Right lobe of liver (tissue), 6 donors: ENCODE measurements around the gene IRF5. TPM values are rescaled to one million over a fixed set of nuclear protein-coding genes. Genes with fewer than 3 reads are reported as not detected.
"Not testable (repeated sequence)": the region's sequence is repeated elsewhere in the genome, so short reads cannot be mapped to it uniquely, and the experiment has no call there.

Experiments used
- ATAC-seq, 4 donors: fragments of 200-7000 bp; cut with Tn5 transposase; one replicate each; pipeline ENCODE4 v1.9.1; 2020; ENCODE audit warnings: mild to moderate bottlenecking in 4 of 4, moderate library complexity in 4 of 4
- DNase-seq, 3 donors: peaks; one replicate each; pipeline ENCODE4 v3.0.0-alpha.2; 2020
- H3K27ac ChIP-seq, 3 donors: fragments of 200-600 bp; one replicate each; pipeline ENCODE4 v1.8.0; 2022
- H3K27me3 ChIP-seq, 2 donors: fragments of 200-600 bp; one replicate each; pipeline ENCODE4 v1.8.0; 2022
- H3K36me3 ChIP-seq, 4 donors: fragments of 200-600 bp; sonication (generic) in 1 of 4; one replicate each; pipeline versions ENCODE4 v1.5.1 to v1.8.0; 2017 to 2022; ENCODE audit warnings: control low read depth in 1 of 4
- H3K4me1 ChIP-seq, 4 donors: fragments of 200-600 bp; sonication (generic) in 1 of 4; one replicate each; pipeline versions ENCODE4 v1.5.1 to v1.8.0; 2017 to 2022; ENCODE audit warnings: control low read depth in 1 of 4
- H3K4me3 ChIP-seq, 3 donors: fragments of 200-600 bp; one replicate each; pipeline ENCODE4 v1.8.0; 2022
- H3K9me3 ChIP-seq, 4 donors: fragments of 200-600 bp; sonication (generic) in 1 of 4; one replicate each; pipeline versions ENCODE4 v1.5.1 to v1.8.0; 2017 to 2022; ENCODE audit warnings: control low read depth in 1 of 4
- CTCF ChIP-seq, 4 donors: fragments of 200-600 bp in 3 of 4; fragments of 450-650 bp in 1 of 4; IDR thresholded peaks; one replicate each; pipeline versions ENCODE4 v1.5.1 to v1.8.0; 2016 to 2022; ENCODE audit warnings: antibody characterized with exemption in 4 of 4, mild to moderate bottlenecking in 2 of 4
- POLR2A ChIP-seq: fragments of 450-650 bp; IDR thresholded peaks from one replicate; pipeline ENCODE4 v1.6.1; 2017; ENCODE audit warnings: antibody characterized with exemption, mild to moderate bottlenecking
- WGBS: methylation state at CpG from one replicate; pipeline ENCODE4 v1.1.6; 2018; ENCODE audit warnings: low coverage, low lambda C conversion rate; ENCODE audit not compliant: insufficient coverage; ENCODE audit errors: missing lambda C conversion rate; 5-methylcytosine and 5-hydroxymethylcytosine counted together
- intact Hi-C, 2 donors: fragments of 100-400 bp; cut with DNase I; formaldehyde crosslinking; loops; one replicate each; pipeline versions ENCODE4 v1.11.2 to v1.14.1; 2022
- total RNA-seq, 6 experiments: library from RNA; depleted of rRNA in 2 of 6; stranded (reverse); fragments of >200 nt in 2 of 6; fragmentation: NEBNext Ultra II Directional in 3 of 6; extraction: Animal tissue kit (Norgen Biotek cat#: 25700) in 3 of 6; gene quantifications; one replicate each; pipeline versions ENCODE4 v1.1.0 to v1.2.4, GENCODE V29; 2016 to 2023
- donor health status: DM: no; HTN: yes; CAD: no.
- donor health status: DM: no; HTN: no; CAD: no.
- donor health status: DM: no; HTN: no; CAD: no.
- donor health status: DM: no; HTN: yes; CAD: no.
- donor health status: DM: no; HTN: yes; CAD: no.

Gene IRF5
- total RNA-seq, 6 experiments from 2014 or later: 4.6 to 8.9 (median 6.4) TPM

GRCh38 chr7:128941323-128941890 lies 3.7 kb downstream of the IRF5 start:
- WGBS: no CpG with 5 or more reads among the region's 15 CpGs
- no peaks in the 10 kb centered on the region for H3K27me3 ChIP-seq
- no peaks in the 10 kb centered on the region for H3K36me3 ChIP-seq
- no peak overlapping the region for H3K27ac ChIP-seq
- TF ChIP-seq CTCF (IDR thresholded peaks at IDR 0.05) (no peak), POLR2A (no peak)
- DNase-seq (no peak), ATAC-seq (no peak)
- H3K4me1 ChIP-seq: peaks cover 0 to 16% (median 0%) of the 10 kb centered on the region in 4 donors
- H3K4me3 ChIP-seq: no peak overlapping the region
- no peaks in the 10 kb centered on the region for H3K9me3 ChIP-seq
- intact Hi-C loops: no loop called here

GRCh38 chr7:128941946-128942526 lies 4.3 kb downstream of the IRF5 start:
- no peak for ATAC-seq
- Histone ChIP-seq H3K9me3 (no peaks in the 10 kb centered on the region), H3K36me3 (no peaks in the 10 kb centered on the region), H3K4me3 (no peak overlapping the region), H3K4me1 (peaks cover 0 to 14% (median 0%) of the 10 kb centered on the region in 4 donors), H3K27me3 (no peaks in the 10 kb centered on the region), H3K27ac (no peak overlapping the region)
- intact Hi-C loops: no loop called here
- 83% methylated on average over 9 of the region's 16 CpGs for WGBS
- no peak for TF ChIP-seq POLR2A
- no peak for TF ChIP-seq CTCF (IDR thresholded peaks at IDR 0.05)
- DNase-seq: no peak

DNA sequence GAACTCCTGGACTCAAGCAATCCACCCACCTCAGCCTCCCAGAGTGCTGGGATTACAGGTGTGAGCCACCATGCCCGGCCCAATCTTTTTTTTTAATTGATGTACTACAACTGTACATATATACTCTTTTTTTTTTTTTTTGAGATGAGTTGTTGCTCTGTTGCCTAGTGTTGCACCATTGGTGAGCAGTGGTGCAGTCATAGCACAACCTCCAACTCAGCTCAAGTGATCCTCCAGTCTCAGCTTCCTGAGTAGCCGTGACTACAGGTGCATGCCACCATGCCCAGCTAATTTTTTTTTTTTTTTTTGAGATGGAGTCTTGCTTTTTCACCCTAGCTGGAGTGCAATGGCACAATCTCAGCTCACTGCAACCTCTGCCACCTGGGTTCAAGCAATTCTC lies 5.5 kb downstream of the IRF5 start:
- H3K4me1 ChIP-seq, H3K27ac ChIP-seq, H3K9me3 ChIP-seq, H3K27me3 ChIP-seq, H3K4me3 ChIP-seq, intact Hi-C loops, ATAC-seq, H3K36me3 ChIP-seq, DNase-seq: not testable (repeated sequence)
- 93% methylated on average over 2 of the region's 2 CpGs for WGBS

- no peaks in the 10 kb centered on the region for H3K36me3 ChIP-seq
- DNase-seq: no peak
- intact Hi-C loops: no loop called here
- H3K27ac ChIP-seq: no peak overlapping the region
- no peaks in the 10 kb centered on the region for H3K9me3 ChIP-seq
- no peaks in the 10 kb centered on the region for H3K27me3 ChIP-seq
- TF ChIP-seq POLR2A: no peak
- H3K4me3 ChIP-seq: no peak overlapping the region
- WGBS: 76% methylated on average over 5 of the region's 7 CpGs
- no peaks in the 10 kb centered on the region for H3K4me1 ChIP-seq
- ATAC-seq: no peak
These were observed 6.9 kb downstream of the IRF5 start for GRCh38 chr7:128944487-128945236.

DNA sequence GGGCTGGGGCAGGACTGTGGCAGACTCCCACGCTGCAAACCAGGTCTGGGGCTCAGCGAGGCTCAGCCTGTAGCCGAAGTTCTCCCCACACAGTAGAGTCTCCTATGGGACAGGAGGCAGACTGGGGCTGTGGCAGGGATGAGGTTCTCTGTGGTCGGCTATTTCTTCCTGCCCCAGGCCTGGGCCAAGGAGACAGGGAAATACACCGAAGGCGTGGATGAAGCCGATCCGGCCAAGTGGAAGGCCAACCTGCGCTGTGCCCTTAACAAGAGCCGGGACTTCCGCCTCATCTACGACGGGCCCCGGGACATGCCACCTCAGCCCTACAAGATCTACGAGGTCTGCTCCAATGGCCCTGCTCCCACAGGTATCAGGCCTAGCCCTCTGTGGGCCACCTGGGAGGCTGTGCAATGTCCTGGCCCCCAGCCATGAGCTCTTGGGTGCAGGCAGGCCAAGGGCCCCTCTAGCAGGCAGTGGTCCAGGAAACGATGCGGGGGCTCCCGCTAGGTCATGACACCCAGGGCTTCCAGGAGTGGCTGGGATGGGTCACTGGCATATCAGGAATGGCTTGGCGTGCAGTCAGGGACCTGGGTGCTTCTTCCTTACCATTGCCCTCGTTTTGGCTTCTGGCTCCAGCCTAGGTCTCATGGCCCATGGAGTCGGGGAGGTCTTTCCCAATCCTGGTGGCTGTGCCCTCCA lies 8.1 kb downstream of the IRF5 start:
- TF ChIP-seq CTCF (IDR thresholded peaks at IDR 0.05) (no peak), POLR2A (no peak)

More for the DNA sequence above, 8.1 kb downstream of the IRF5 start:
- no peaks in the 10 kb centered on the region for H3K4me1 ChIP-seq
- ATAC-seq (no peak), DNase-seq (peak in 1 of 3 donors; percentile 49)
- intact Hi-C loops: no loop called here
- no CpG with 5 or more reads among the region's 21 CpGs for WGBS
- no peak overlapping the region for H3K27ac ChIP-seq
- H3K27me3 ChIP-seq: no peaks in the 10 kb centered on the region
- no peak overlapping the region for H3K4me3 ChIP-seq
- H3K9me3 ChIP-seq: no peaks in the 10 kb centered on the region
- H3K36me3 ChIP-seq: no peaks in the 10 kb centered on the region
